Stimulated activated CD8-positive, alpha-beta memory T cell treated with anti-CD3 and anti-CD28 coated beads, Interleukin-4, amount 100 ng/mL, for 1 hour (primary cell): ENCODE results near the gene TRIM68.

Source experiments
- DNase-seq, 2 donors: peaks; one replicate each; pipeline ENCODE4 v3.0.0-alpha.2; 2020; ENCODE audit warnings: low read depth in 2 of 2, low spot score in 1 of 2

The TRIM68 gene

DNA sequence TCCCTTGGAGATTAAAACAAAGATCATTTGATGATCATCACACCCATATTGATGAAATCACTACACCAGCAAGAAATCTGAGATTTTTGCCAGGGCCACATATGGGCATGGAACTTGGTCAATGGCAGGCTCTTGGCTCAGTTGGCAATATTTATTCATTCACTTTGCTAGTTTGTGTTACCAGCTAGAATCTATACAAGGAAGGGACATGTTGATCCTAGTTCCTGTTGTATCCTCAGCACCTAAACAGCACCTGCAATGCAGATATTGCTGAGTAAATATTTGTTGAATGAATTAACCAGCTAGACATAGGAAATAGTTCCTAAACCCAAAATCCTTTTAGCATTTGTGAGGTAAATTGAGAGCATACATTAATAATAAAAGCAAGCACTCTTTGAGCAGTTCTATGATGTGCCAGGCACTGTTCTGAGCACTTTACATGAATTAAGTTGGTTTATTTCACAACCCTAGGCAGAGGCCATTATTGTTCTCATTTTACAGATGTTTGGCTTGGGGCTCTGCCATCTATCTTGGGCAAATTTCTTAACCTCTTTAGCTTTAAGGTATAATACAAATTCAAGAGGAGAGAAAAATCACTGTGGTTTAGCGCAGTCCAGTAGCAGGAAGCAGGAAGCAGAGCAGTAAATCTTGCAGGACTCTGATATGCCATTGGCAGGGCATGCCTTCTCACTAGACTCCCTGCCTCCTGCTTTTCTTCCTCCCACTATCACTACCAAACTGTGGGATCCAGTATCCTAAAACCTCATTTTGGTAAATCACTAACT, 1.6 kb downstream of the TRIM68 start:
- no peak for DNase-seq

- DNase-seq: no peak
Observed at GRCh38 chr11:4605057-4605456, 3.0 kb downstream of the TRIM68 start.

DNA sequence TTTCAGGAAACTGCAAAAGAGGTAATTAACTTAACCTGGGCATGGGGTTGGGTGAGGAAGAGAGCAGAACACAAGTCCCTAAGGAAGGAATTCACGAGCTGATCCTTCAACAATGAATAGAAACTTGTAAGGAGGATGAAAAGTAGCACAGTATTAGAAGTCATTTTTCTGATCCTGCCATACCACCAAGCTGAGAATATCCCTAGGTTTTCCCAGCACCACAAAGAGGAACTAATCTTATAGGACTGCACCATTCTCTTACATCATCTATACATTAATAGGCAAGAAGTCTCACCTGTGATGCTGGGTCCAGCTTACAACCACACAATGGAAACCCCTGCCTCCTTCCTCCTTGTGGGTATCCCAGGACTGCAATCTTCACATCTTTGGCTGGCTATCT, 14.3 kb downstream of the TRIM68 start, which contains the start of gene OR52I1:
Gene OR52I1 (plus strand): TSS at position 301 of the 400 bp plus-strand sequence. CDS start 0 bp downstream, at position 301.
- no peak for DNase-seq

DNA sequence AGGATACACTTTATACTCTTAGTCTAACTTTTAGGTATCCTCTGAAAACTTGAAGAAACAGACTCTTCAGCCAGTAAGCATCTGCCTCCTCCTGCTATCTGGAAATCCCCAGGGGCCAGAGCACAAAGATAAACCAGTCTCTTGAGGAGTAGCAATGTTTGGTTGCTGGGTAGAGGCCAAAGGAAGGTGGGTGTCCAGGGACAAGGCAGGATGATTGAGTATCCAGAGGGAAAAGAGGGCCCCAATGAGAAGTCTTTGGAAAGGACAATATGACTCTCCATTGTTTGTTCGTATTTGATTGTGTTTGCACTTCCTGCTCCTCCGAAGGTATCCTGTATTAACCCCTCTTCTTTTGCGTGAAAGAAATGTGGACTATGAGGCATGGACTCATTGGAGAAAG, 19.0 kb downstream of the TRIM68 start:
- DNase-seq: no peak

DNA sequence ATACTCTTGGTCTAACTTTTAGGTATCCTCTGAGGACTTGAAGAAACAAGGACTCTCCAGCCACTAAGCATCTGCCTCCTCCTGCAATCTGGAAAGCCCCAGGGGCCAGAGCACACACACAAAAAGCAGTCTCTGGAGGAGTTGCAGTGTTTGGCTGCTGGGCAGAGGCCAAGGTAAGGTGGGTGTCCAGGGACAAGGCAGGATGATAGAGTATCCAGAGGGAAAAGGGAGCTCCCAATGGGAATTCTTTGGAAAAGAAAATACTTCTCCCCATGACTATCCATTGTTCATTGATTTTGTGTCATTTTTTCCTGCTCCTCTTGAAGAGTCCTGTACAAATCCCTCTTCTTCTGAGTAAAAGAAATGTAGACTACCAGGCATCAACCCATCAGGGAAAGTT, 26.6 kb downstream of the TRIM68 start, which contains the start of gene OR52I2:
Gene OR52I2 (plus strand): TSS at position 301 of the 400 bp plus-strand sequence.
- DNase-seq: no peak

DNA sequence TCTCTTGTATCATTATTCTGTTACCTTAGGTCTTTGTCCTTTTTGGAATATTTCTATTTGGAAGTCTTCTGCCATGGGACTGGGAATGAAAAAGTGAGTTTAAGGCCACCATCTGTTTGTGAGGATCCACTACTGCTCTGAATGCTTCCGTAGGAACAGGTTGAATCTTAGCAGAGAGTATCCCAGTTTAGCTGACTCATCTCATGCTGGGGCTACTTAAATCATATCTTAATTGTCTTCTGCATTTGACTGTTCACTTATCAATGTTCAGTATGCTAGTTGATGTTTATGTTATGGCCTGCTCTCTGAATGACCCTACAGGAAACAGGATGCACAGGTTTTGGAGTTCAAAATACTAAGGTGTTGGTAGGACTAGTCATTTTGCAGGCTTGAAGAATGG, 27.9 kb downstream of the TRIM68 start:
- no peak for DNase-seq

GRCh38 chr11:4578624-4579023, 29.4 kb downstream of the TRIM68 start:
- DNase-seq: no peak

DNA sequence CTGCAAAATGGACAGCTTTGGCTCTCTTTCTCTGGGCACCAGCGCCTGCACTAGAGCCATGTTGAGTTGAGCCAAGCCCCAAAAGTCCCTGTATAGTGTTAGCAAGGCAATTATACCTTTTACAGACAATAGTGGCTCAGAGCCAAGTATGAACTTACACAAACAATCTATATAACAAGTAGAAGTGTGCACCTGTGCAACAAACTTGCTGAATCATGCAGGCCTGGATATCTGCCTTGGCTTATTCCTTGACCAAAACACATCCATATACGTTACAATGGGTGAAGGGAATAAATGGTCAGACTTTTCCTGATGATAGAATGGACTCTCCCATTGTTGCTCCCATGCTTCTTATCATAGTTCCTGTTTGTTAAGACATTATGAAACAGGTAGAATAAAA, 30.3 kb downstream of the TRIM68 start:
- no peak for DNase-seq

GRCh38 chr11:4576880-4577279, 31.2 kb downstream of the TRIM68 start:
- DNase-seq: no peak

DNA sequence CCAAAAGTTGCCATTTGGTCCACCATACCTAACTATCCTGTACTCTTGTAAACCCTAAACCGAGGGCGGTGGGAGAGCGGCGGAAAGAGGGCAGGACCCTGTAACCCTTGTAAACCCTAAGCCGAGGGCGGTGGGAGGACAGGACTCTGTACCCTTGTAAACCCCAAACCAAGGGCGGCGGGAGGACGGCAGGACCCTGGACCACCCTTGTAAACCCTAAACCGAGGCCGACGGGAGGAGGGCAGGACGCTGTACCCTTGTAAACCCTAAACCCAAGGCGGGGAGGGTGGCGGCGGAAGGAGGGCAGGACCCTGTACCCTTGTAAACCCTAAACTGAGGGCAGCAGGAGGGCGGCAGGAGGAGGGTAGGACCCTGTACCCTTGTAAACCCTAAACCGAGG, 39.0 kb downstream of the TRIM68 start:
- no peak for DNase-seq

DNA sequence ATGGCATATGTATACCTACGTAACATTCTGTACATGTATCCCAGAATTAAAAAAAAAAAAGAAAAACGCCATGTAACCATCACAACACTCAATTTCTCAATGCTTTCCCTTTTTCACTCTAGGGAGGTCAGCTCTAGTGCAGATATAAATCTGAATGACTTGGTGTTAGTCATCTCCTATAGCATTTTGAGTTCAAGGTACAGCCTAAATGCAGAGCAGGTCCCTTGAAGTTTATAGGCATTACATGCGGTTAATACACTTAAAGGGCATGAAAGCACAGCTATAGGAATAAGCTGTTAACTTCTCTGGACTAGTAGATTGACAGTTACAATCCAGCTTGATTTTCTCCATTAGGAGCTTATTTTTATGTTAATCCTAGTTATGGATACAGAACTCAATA, 42.7 kb downstream of the TRIM68 start:
- no peak for DNase-seq

- DNase-seq: no peak
Observed at GRCh38 chr11:4560467-4560866, 47.6 kb downstream of the TRIM68 start.

- no peak for DNase-seq
Observed at GRCh38 chr11:4559527-4560440, 48.2 kb downstream of the TRIM68 start.

GRCh38 chr11:4551346-4551979, 56.6 kb downstream of the TRIM68 start:
- no peak for DNase-seq
